Fibroblast of lung (primary cell): ENCODE measurements around the gene RANBP9. TPM values are rescaled to one million over a fixed set of nuclear protein-coding genes. Genes with fewer than 3 reads are reported as not detected.

Experiments
- DNase-seq, 2 donors: peaks; one replicate each; pipeline versions ENCODE4 v3.0.0 to v3.0.0-alpha.2; 2010; ENCODE audit warnings: low read depth in 2 of 2
- H2AFZ ChIP-seq: 2 replicates; pipeline ENCODE4 v1.5.1; 2012; ENCODE audit warnings: low read length, control low read depth, inconsistent platforms
- H3K27ac ChIP-seq: 2 replicates; pipeline ENCODE4 v1.5.1; 2011; ENCODE audit warnings: low read length, control low read depth; ENCODE audit not compliant: insufficient read depth
- H3K27me3 ChIP-seq: 2 replicates; pipeline ENCODE4 v1.5.1; 2011; ENCODE audit warnings: mild to moderate bottlenecking, low read length; ENCODE audit not compliant: control insufficient read depth, insufficient read depth
- H3K36me3 ChIP-seq: 2 replicates; pipeline ENCODE4 v1.5.1; 2011; ENCODE audit warnings: low read length; ENCODE audit not compliant: control insufficient read depth, insufficient read depth
- H3K4me1 ChIP-seq: 2 replicates; pipeline ENCODE4 v1.5.1; 2011; ENCODE audit warnings: low read length; ENCODE audit not compliant: control insufficient read depth, insufficient read depth; ENCODE audit errors: extremely low read depth
- H3K4me2 ChIP-seq: 2 replicates; pipeline ENCODE4 v1.5.1; 2011; ENCODE audit warnings: low read length, control low read depth; ENCODE audit not compliant: insufficient read depth; ENCODE audit errors: extremely low read depth
- H3K4me3 ChIP-seq, 4 experiments: fragments of 200-600 bp in 1 of 4; sonication (generic) in 1 of 4; replicated peaks in 1 of 4; 2 replicates each; pipeline ENCODE4 v1.5.1; 2011 to 2016; ENCODE audit warnings: low read length in 4 of 4, low read depth in 3 of 4, mild to moderate bottlenecking in 3 of 4, control low read depth in 2 of 4, inconsistent platforms in 1 of 4, mixed read lengths in 1 of 4; ENCODE audit not compliant: insufficient read depth in 1 of 4; ENCODE audit errors: control extremely low read depth in 1 of 4
- H3K79me2 ChIP-seq: 2 replicates; pipeline ENCODE4 v1.5.1; 2012; ENCODE audit warnings: mild to moderate bottlenecking, low read length, inconsistent platforms; ENCODE audit not compliant: control insufficient read depth, insufficient read depth
- H3K9ac ChIP-seq: 2 replicates; pipeline ENCODE4 v1.5.1; 2011; ENCODE audit warnings: mild to moderate bottlenecking, low read length, control low read depth; ENCODE audit not compliant: insufficient read depth
- H3K9me3 ChIP-seq: 2 replicates; pipeline ENCODE4 v1.5.1; 2012; ENCODE audit warnings: low read depth, low read length; ENCODE audit not compliant: control insufficient read depth, insufficient read depth
- H4K20me1 ChIP-seq: 2 replicates; pipeline ENCODE4 v1.5.1; 2011; ENCODE audit warnings: low read length; ENCODE audit not compliant: control insufficient read depth, insufficient read depth; ENCODE audit errors: extremely low read depth
- EZH2 ChIP-seq: IDR thresholded peaks from 2 replicates; pipeline ENCODE4 v1.5.1; 2012; ENCODE audit warnings: low read length, control low read depth, mild to moderate bottlenecking; ENCODE audit errors: missing control alignments
- polyA plus RNA-seq, 2 donors: library from polyadenylated mRNA; depleted of rRNA in 1 of 2; stranded (reverse) in 1 of 2; unstranded in 1 of 2; fragments of >200 nt; gene quantifications; 2 replicates each; pipeline ENCODE4 v1.2.1, GENCODE V29; 2011 to 2012; ENCODE audit warnings: missing spikeins in 1 of 2
- total RNA-seq: library from RNA; depleted of rRNA; stranded (reverse); fragments of >200 nt; gene quantifications from 2 replicates; pipeline ENCODE4 v1.2.1, GENCODE V29; 2014
- TF ChIP-seq, protein P1 (sequence below), 2 donors: IDR thresholded peaks in 1 of 2; conservative IDR thresholded peaks in 1 of 2; 1 replicate in 1 of 2; 2 replicates in 1 of 2; pipeline ENCODE4 v1.5.1; 2011 to 2012; ENCODE audit warnings: low read length in 2 of 2, control low read depth in 1 of 2, inconsistent platforms in 1 of 2, low read depth in 1 of 2, mild to moderate bottlenecking in 1 of 2

RANBP9 gene
- total and polyA plus RNA-seq, 2 donors (not counting 1 experiment from before 2014, with no cell fraction given) = 46.7 to 48.7 TPM

DNA sequence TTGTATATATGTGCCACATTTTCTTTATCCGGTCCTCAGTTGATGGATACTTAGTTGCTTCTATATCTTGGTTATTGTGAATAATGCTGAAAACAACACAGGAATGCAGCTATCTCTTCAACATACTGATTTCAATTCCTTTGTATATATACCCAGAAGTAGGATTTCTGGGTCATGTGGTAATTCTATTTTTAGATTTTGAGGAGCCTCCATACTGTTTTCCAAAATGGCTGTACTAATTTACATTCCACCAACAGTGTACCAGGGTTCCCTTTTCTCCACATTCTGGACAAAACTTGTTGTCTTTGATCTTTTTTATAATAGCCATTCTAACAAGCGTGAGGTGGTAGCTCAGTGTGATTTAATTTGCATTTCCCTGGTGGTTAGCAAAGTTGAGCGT, 135.6 kb downstream of the RANBP9 start:
- Histone ChIP-seq H3K9ac (no peak overlapping the region), H4K20me1 (no peaks in the 10 kb centered on the region), H3K4me1 (no peaks in the 10 kb centered on the region), H2AFZ (no peak overlapping the region), H3K9me3 (no peaks in the 10 kb centered on the region), H3K27ac (no peak overlapping the region), H3K27me3 (no peaks in the 10 kb centered on the region), H3K4me2 (no peak overlapping the region), H3K4me3 (no peak overlapping the region), H3K36me3 (no peaks in the 10 kb centered on the region), H3K79me2 (no peaks in the 10 kb centered on the region)
- TF ChIP-seq, protein P1, sequence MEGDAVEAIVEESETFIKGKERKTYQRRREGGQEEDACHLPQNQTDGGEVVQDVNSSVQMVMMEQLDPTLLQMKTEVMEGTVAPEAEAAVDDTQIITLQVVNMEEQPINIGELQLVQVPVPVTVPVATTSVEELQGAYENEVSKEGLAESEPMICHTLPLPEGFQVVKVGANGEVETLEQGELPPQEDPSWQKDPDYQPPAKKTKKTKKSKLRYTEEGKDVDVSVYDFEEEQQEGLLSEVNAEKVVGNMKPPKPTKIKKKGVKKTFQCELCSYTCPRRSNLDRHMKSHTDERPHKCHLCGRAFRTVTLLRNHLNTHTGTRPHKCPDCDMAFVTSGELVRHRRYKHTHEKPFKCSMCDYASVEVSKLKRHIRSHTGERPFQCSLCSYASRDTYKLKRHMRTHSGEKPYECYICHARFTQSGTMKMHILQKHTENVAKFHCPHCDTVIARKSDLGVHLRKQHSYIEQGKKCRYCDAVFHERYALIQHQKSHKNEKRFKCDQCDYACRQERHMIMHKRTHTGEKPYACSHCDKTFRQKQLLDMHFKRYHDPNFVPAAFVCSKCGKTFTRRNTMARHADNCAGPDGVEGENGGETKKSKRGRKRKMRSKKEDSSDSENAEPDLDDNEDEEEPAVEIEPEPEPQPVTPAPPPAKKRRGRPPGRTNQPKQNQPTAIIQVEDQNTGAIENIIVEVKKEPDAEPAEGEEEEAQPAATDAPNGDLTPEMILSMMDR (conservative IDR thresholded peaks at IDR 0.05 in 1 of 2, IDR thresholded peaks at IDR 0.05 in 1 of 2; ENCODE audit: low read depth in 1 of 2, low read length in 2 of 2) = no peak
- TF ChIP-seq EZH2 = no peak
- no peak for DNase-seq

DNA sequence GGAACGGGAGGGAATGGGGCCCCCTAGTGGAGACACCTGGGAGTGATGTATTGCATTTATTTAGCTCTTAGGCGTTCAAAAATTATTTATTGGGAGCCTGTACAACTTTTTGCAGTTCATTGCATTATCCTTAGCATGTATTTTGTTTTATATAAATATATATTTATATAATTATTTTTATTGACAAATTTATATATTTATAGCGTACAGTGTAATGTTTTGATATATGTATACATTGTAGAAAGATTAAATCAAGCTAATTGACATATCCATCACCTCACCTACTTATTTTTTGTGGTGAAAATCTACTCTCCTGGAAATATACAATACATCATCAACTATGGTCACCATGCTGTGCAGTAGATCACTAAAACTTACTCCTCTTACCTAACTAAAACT, 136.3 kb downstream of the RANBP9 start:
- Histone ChIP-seq H3K9ac (no peak overlapping the region), H2AFZ (no peak overlapping the region), H3K4me3 (peak overlapping the region; percentile 49 to 81 (median 60)), H3K4me2 (peak overlapping the region; percentile 30), H3K79me2 (no peaks in the 10 kb centered on the region), H4K20me1 (no peaks in the 10 kb centered on the region), H3K27me3 (no peaks in the 10 kb centered on the region), H3K27ac (peak overlapping the region; percentile 55), H3K36me3 (no peaks in the 10 kb centered on the region), H3K9me3 (no peaks in the 10 kb centered on the region), H3K4me1 (no peaks in the 10 kb centered on the region)
- no peak for DNase-seq
- TF ChIP-seq, protein P1 (conservative IDR thresholded peaks at IDR 0.05 in 1 of 2, IDR thresholded peaks at IDR 0.05 in 1 of 2; ENCODE audit: low read depth in 1 of 2, low read length in 2 of 2) = peak; percentile 74 to 77
- no peak for TF ChIP-seq EZH2

DNA sequence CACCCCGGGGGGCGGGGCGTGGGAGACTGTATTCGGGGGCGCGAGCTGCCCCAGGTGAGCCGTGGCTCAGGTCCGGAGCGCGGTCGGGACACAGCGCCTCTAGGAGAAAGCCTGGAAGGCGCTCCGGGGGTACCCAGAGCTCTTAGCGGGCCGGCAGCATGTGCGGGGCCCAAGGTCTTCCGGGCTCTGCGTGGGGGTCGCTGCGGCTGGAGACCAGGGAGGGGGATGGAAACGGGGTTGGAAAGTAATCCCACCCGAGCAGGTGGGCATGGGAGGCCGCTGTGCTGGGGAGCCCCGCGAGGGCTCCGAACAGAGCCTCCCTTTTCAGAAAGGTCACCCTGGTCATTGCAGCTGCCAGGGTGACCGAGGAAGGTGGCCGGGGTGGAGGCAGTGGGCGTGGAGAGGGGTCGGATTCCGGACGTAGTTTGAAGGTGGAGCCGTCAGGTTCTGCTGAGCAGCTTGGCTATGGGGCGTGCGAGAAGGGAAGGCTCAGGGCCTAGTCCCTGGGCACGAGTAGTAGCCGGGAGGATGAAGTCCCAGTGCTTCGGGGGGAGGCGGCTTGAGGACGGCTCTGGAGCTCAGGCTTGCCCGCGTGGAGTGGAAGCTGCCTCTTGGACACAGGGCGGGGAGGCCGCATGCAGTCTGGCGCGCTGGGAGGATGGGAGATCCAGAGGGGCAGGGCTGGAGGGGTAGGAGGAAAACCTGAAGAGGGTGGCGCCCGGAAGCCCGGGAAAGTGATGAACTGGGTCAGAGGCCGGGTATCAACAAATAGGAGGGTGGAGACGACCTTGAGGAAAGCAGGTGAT, 136.9 kb downstream of the RANBP9 start, which contains the start of gene SIRT5:
Gene SIRT5 (plus strand): TSS at position 31 of the 806 bp plus-strand sequence. CDS start 9,510 bp downstream, outside the sequence.
- H2AFZ ChIP-seq = peak within 1 kb of the TSS; percentile 85

More for the DNA sequence above, 136.9 kb downstream of the RANBP9 start, which contains the start of gene SIRT5:
- no peaks in the 10 kb centered on the region for H3K4me1 ChIP-seq
- H3K27ac ChIP-seq = peak within 1 kb of the TSS; percentile 55
- no peaks in the 10 kb centered on the region for H4K20me1 ChIP-seq
- peak; percentile 73 to 84 for DNase-seq
- H3K9me3 ChIP-seq = no peaks in the 10 kb centered on the region
- no peaks in the 10 kb centered on the region for H3K79me2 ChIP-seq
- no peaks in the 10 kb centered on the region for H3K36me3 ChIP-seq
- peak within 1 kb of the TSS; percentile 49 to 86 (median 68) for H3K4me3 ChIP-seq
- TF ChIP-seq EZH2 = no peak
- TF ChIP-seq, protein P1 (conservative IDR thresholded peaks at IDR 0.05 in 1 of 2, IDR thresholded peaks at IDR 0.05 in 1 of 2; ENCODE audit: low read depth in 1 of 2, low read length in 2 of 2) = no peak
- no peaks in the 10 kb centered on the region for H3K27me3 ChIP-seq
- H3K4me2 ChIP-seq = peak within 1 kb of the TSS; percentile 90
- H3K9ac ChIP-seq = peak within 1 kb of the TSS; percentile 86
